ENCODE measurements around the gene SP1.
"Not testable (repeated sequence)": the region's sequence is repeated elsewhere in the genome, so short reads cannot be mapped to it uniquely, and the experiment has no call there.

SP1 gene

GRCh38 chr12:53380794-53381730, 1.1 kb downstream of the SP1 start:
- Histone ChIP-seq H3K9me3 (ENCODE audit: control insufficient read depth in 2 of 2, low read length in 2 of 2) (no peaks in the 10 kb centered on the region), H3K27me3 (ENCODE audit: control insufficient read depth in 1 of 2, insufficient read depth in 2 of 2, low read length in 2 of 2) (no peaks in the 10 kb centered on the region), H3K27ac (ENCODE audit: low read length) (peak overlapping the region; percentile 37), H3K4me3 (ENCODE audit: low read length in 2 of 2) (peak overlapping the region; percentile 54 to 69), H3K4me1 (ENCODE audit: control insufficient read depth, insufficient read depth, low read length) (peaks cover 38% of the 10 kb centered on the region), H3K9ac (ENCODE audit: low read length in 2 of 2) (peak overlapping the region; percentile 36 to 47), H3K36me3 (ENCODE audit: control insufficient read depth in 2 of 2, insufficient read depth in 2 of 2, low read length in 2 of 2) (peaks cover 18 to 22% of the 10 kb centered on the region in 2 donors)

- Histone ChIP-seq H3K4me1 (ENCODE audit: control insufficient read depth, insufficient read depth, low read length) (peaks cover 43% of the 10 kb centered on the region), H3K36me3 (ENCODE audit: control insufficient read depth in 2 of 2, insufficient read depth in 2 of 2, low read length in 2 of 2) (peaks cover 18 to 24% of the 10 kb centered on the region in 2 donors), H3K9ac (ENCODE audit: low read length in 2 of 2) (peak overlapping the region; percentile 12 to 29), H3K27me3 (ENCODE audit: control insufficient read depth in 1 of 2, insufficient read depth in 2 of 2, low read length in 2 of 2) (no peaks in the 10 kb centered on the region), H3K9me3 (ENCODE audit: control insufficient read depth in 2 of 2, low read length in 2 of 2) (no peaks in the 10 kb centered on the region), H3K27ac (ENCODE audit: low read length) (peak overlapping the region; percentile 12), H3K4me3 (ENCODE audit: low read length in 2 of 2) (peak overlapping the region; percentile 54 to 69)
These were observed 2.0 kb downstream of the SP1 start for GRCh38 chr12:53381731-53382630.

GRCh38 chr12:53383258-53383657, 3.3 kb downstream of the SP1 start:
- Histone ChIP-seq H3K9me3 (ENCODE audit: control insufficient read depth in 2 of 2, low read length in 2 of 2) (no peaks in the 10 kb centered on the region), H3K4me1 (ENCODE audit: control insufficient read depth, insufficient read depth, low read length) (peaks cover 49% of the 10 kb centered on the region), H3K9ac (ENCODE audit: low read length in 2 of 2) (peak overlapping the region in 1 of 2 donors; percentile 21), H3K27ac (ENCODE audit: low read length) (peak overlapping the region; percentile 6), H3K4me3 (ENCODE audit: low read length in 2 of 2) (peak overlapping the region; percentile 50 to 64), H3K36me3 (ENCODE audit: control insufficient read depth in 2 of 2, insufficient read depth in 2 of 2, low read length in 2 of 2) (peaks cover 18 to 24% of the 10 kb centered on the region in 2 donors), H3K27me3 (ENCODE audit: control insufficient read depth in 1 of 2, insufficient read depth in 2 of 2, low read length in 2 of 2) (no peaks in the 10 kb centered on the region)

GRCh38 chr12:53386381-53386780, 6.4 kb downstream of the SP1 start:
- Histone ChIP-seq H3K4me3 (ENCODE audit: low read length in 2 of 2) (peak overlapping the region; percentile 43 to 59), H3K36me3 (ENCODE audit: control insufficient read depth in 2 of 2, insufficient read depth in 2 of 2, low read length in 2 of 2) (peaks cover 18 to 24% of the 10 kb centered on the region in 2 donors), H3K4me1 (ENCODE audit: control insufficient read depth, insufficient read depth, low read length) (peaks cover 44% of the 10 kb centered on the region)
- H3K27me3 ChIP-seq (ENCODE audit: control insufficient read depth in 1 of 2, insufficient read depth in 2 of 2, low read length in 2 of 2); H3K9me3 ChIP-seq (ENCODE audit: control insufficient read depth in 2 of 2, low read length in 2 of 2); H3K9ac ChIP-seq (ENCODE audit: low read length in 2 of 2); H3K27ac ChIP-seq (ENCODE audit: low read length): not testable (repeated sequence)

- Histone ChIP-seq H3K27ac (ENCODE audit: low read length) (peak overlapping the region; percentile 46), H3K9ac (ENCODE audit: low read length in 2 of 2) (peak overlapping the region in 1 of 2 donors; percentile 3)
These were observed 9.0 kb downstream of the SP1 start for GRCh38 chr12:53388932-53389331.

GRCh38 chr12:53389702-53390101, 9.7 kb downstream of the SP1 start:
- no peak overlapping the region for H3K9ac ChIP-seq (ENCODE audit: low read length in 2 of 2)
- H3K36me3 ChIP-seq (ENCODE audit: control insufficient read depth in 2 of 2, insufficient read depth in 2 of 2, low read length in 2 of 2) = peaks cover 0 to 2% of the 10 kb centered on the region in 2 donors
- no peak overlapping the region for H3K4me3 ChIP-seq (ENCODE audit: low read length in 2 of 2)
- no peaks in the 10 kb centered on the region for H3K9me3 ChIP-seq (ENCODE audit: control insufficient read depth in 2 of 2, low read length in 2 of 2)
- H3K27me3 ChIP-seq (ENCODE audit: control insufficient read depth in 1 of 2, insufficient read depth in 2 of 2, low read length in 2 of 2) = no peaks in the 10 kb centered on the region
- H3K27ac ChIP-seq (ENCODE audit: low read length) = no peak overlapping the region
- peaks cover 17% of the 10 kb centered on the region for H3K4me1 ChIP-seq (ENCODE audit: control insufficient read depth, insufficient read depth, low read length)

More at GRCh38 chr12:53388932-53389331, 9.0 kb downstream of the SP1 start:
- Histone ChIP-seq H3K9me3 (ENCODE audit: control insufficient read depth in 2 of 2, low read length in 2 of 2) (no peaks in the 10 kb centered on the region), H3K4me1 (ENCODE audit: control insufficient read depth, insufficient read depth, low read length) (peaks cover 22% of the 10 kb centered on the region), H3K27me3 (ENCODE audit: control insufficient read depth in 1 of 2, insufficient read depth in 2 of 2, low read length in 2 of 2) (no peaks in the 10 kb centered on the region), H3K36me3 (ENCODE audit: control insufficient read depth in 2 of 2, insufficient read depth in 2 of 2, low read length in 2 of 2) (peaks cover 0 to 2% of the 10 kb centered on the region in 2 donors), H3K4me3 (ENCODE audit: low read length in 2 of 2) (no peak overlapping the region)

GRCh38 chr12:53391724-53392123, 11.7 kb downstream of the SP1 start:
- Histone ChIP-seq H3K9me3 (ENCODE audit: control insufficient read depth in 2 of 2, low read length in 2 of 2) (no peaks in the 10 kb centered on the region), H3K4me3 (ENCODE audit: low read length in 2 of 2) (no peak overlapping the region), H3K4me1 (ENCODE audit: control insufficient read depth, insufficient read depth, low read length) (peaks cover 14% of the 10 kb centered on the region), H3K9ac (ENCODE audit: low read length in 2 of 2) (no peak overlapping the region), H3K36me3 (ENCODE audit: control insufficient read depth in 2 of 2, insufficient read depth in 2 of 2, low read length in 2 of 2) (no peaks in the 10 kb centered on the region), H3K27ac (ENCODE audit: low read length) (no peak overlapping the region), H3K27me3 (ENCODE audit: control insufficient read depth in 1 of 2, insufficient read depth in 2 of 2, low read length in 2 of 2) (no peaks in the 10 kb centered on the region)

GRCh38 chr12:53399896-53400295, 19.9 kb downstream of the SP1 start:
- Histone ChIP-seq H3K9me3 (ENCODE audit: control insufficient read depth in 2 of 2, low read length in 2 of 2) (no peaks in the 10 kb centered on the region), H3K4me1 (ENCODE audit: control insufficient read depth, insufficient read depth, low read length) (peaks cover 2% of the 10 kb centered on the region), H3K4me3 (ENCODE audit: low read length in 2 of 2) (no peak overlapping the region), H3K36me3 (ENCODE audit: control insufficient read depth in 2 of 2, insufficient read depth in 2 of 2, low read length in 2 of 2) (no peaks in the 10 kb centered on the region), H3K9ac (ENCODE audit: low read length in 2 of 2) (no peak overlapping the region), H3K27me3 (ENCODE audit: control insufficient read depth in 1 of 2, insufficient read depth in 2 of 2, low read length in 2 of 2) (no peaks in the 10 kb centered on the region), H3K27ac (ENCODE audit: low read length) (no peak overlapping the region)

GRCh38 chr12:53402351-53402750, 22.4 kb downstream of the SP1 start:
- not testable (repeated sequence) for H3K27me3 ChIP-seq (ENCODE audit: control insufficient read depth in 1 of 2, insufficient read depth in 2 of 2, low read length in 2 of 2); H3K4me3 ChIP-seq (ENCODE audit: low read length in 2 of 2); H3K4me1 ChIP-seq (ENCODE audit: control insufficient read depth, insufficient read depth, low read length); H3K36me3 ChIP-seq (ENCODE audit: control insufficient read depth in 2 of 2, insufficient read depth in 2 of 2, low read length in 2 of 2); H3K27ac ChIP-seq (ENCODE audit: low read length); H3K9ac ChIP-seq (ENCODE audit: low read length in 2 of 2); H3K9me3 ChIP-seq (ENCODE audit: control insufficient read depth in 2 of 2, low read length in 2 of 2)

- Histone ChIP-seq H3K4me3 (ENCODE audit: low read length in 2 of 2) (no peak overlapping the region), H3K9ac (ENCODE audit: low read length in 2 of 2) (no peak overlapping the region), H3K36me3 (ENCODE audit: control insufficient read depth in 2 of 2, insufficient read depth in 2 of 2, low read length in 2 of 2) (peaks cover 0 to 2% of the 10 kb centered on the region in 2 donors), H3K4me1 (ENCODE audit: control insufficient read depth, insufficient read depth, low read length) (peaks cover 2% of the 10 kb centered on the region), H3K27me3 (ENCODE audit: control insufficient read depth in 1 of 2, insufficient read depth in 2 of 2, low read length in 2 of 2) (no peaks in the 10 kb centered on the region), H3K27ac (ENCODE audit: low read length) (no peak overlapping the region), H3K9me3 (ENCODE audit: control insufficient read depth in 2 of 2, low read length in 2 of 2) (no peaks in the 10 kb centered on the region)
These were observed 22.9 kb downstream of the SP1 start for GRCh38 chr12:53402871-53403270.

Measured in stomach smooth muscle (tissue), 2 donors.